Measurements from ENCODE around the gene CCDC148. TPM values are rescaled to one million over a fixed set of nuclear protein-coding genes. Genes with fewer than 3 reads are reported as not detected.

Gene CCDC148
- total RNA-seq, 1 donor from 2014 or later: 2.4 TPM

- FAIRE-seq: no peak
- Mint-ChIP-seq H3K36me3 (ENCODE audit: low read depth, unreplicated experiment) (peaks cover 3% of the 10 kb centered on the region), H3K27ac (ENCODE audit: unreplicated experiment) (no peak overlapping the region), H3K27me3 (ENCODE audit: low read depth, unreplicated experiment) (peaks cover 2% of the 10 kb centered on the region), H3K9me3 (ENCODE audit: unreplicated experiment) (no peaks in the 10 kb centered on the region), H3K4me3 (ENCODE audit: unreplicated experiment) (no peak overlapping the region), H3K4me1 (ENCODE audit: low read depth, unreplicated experiment) (peaks cover 2% of the 10 kb centered on the region)
- no peak for DNase-seq (ENCODE audit: low read depth)
- Histone ChIP-seq H3K27ac (ENCODE audit: low read depth, low read length) (no peak overlapping the region), H3K4me2 (ENCODE audit: low read length) (no peak overlapping the region), H3K9me3 (ENCODE audit: insufficient read depth, low read depth, low read length) (no peaks in the 10 kb centered on the region), H3K79me2 (ENCODE audit: insufficient read depth, low read length) (no peaks in the 10 kb centered on the region), H2AFZ (ENCODE audit: low read depth, low read length) (no peak overlapping the region), H3K27me3 (ENCODE audit: insufficient read depth, low read length) (no peaks in the 10 kb centered on the region), H3K4me1 (ENCODE audit: insufficient read depth, low read length) (no peaks in the 10 kb centered on the region), H3K36me3 (ENCODE audit: insufficient read depth, low read length) (no peaks in the 10 kb centered on the region), H3K4me3 (ENCODE audit: insufficient read depth, low read depth, low read length) (no peak overlapping the region), H3K9ac (ENCODE audit: low read length) (no peak overlapping the region), H4K20me1 (ENCODE audit: insufficient read depth, low read length) (no peaks in the 10 kb centered on the region)
- TF ChIP-seq CTCF (IDR thresholded peaks at IDR 0.05; ENCODE audit: insufficient read depth, low read depth, low read length): no peak
- no peak for TF ChIP-seq EZH2 (IDR thresholded peaks at IDR 0.05; ENCODE audit: insufficient read depth, low read length)
These were observed 235.2 kb downstream of the CCDC148 start for GRCh38 chr2:158221063-158222020.

- Histone ChIP-seq H3K4me1 (ENCODE audit: insufficient read depth, low read length) (no peaks in the 10 kb centered on the region), H3K4me3 (ENCODE audit: insufficient read depth, low read depth, low read length) (no peak overlapping the region), H3K79me2 (ENCODE audit: insufficient read depth, low read length) (no peaks in the 10 kb centered on the region), H2AFZ (ENCODE audit: low read depth, low read length) (no peak overlapping the region), H3K9ac (ENCODE audit: low read length) (no peak overlapping the region), H3K27ac (ENCODE audit: low read depth, low read length) (no peak overlapping the region), H3K27me3 (ENCODE audit: insufficient read depth, low read length) (no peaks in the 10 kb centered on the region), H4K20me1 (ENCODE audit: insufficient read depth, low read length) (no peaks in the 10 kb centered on the region), H3K4me2 (ENCODE audit: low read length) (no peak overlapping the region), H3K36me3 (ENCODE audit: insufficient read depth, low read length) (no peaks in the 10 kb centered on the region), H3K9me3 (ENCODE audit: insufficient read depth, low read depth, low read length) (no peaks in the 10 kb centered on the region)
- no peak for TF ChIP-seq CTCF (IDR thresholded peaks at IDR 0.05; ENCODE audit: insufficient read depth, low read depth, low read length)
- FAIRE-seq: no peak
- Mint-ChIP-seq H3K9me3 (ENCODE audit: unreplicated experiment) (no peaks in the 10 kb centered on the region), H3K27ac (ENCODE audit: unreplicated experiment) (no peak overlapping the region), H3K4me1 (ENCODE audit: low read depth, unreplicated experiment) (peaks cover 16% of the 10 kb centered on the region), H3K36me3 (ENCODE audit: low read depth, unreplicated experiment) (no peaks in the 10 kb centered on the region), H3K4me3 (ENCODE audit: unreplicated experiment) (no peak overlapping the region), H3K27me3 (ENCODE audit: low read depth, unreplicated experiment) (no peaks in the 10 kb centered on the region)
- no peak for DNase-seq (ENCODE audit: low read depth)
These were observed 239.0 kb downstream of the CCDC148 start for GRCh38 chr2:158217593-158217992.

- no peaks in the 10 kb centered on the region for H3K27me3 Mint-ChIP-seq (ENCODE audit: low read depth, unreplicated experiment)
- no peaks in the 10 kb centered on the region for H3K9me3 ChIP-seq (ENCODE audit: insufficient read depth, low read depth, low read length)
These were observed 242.1 kb downstream of the CCDC148 start for GRCh38 chr2:158214431-158214830.

More at GRCh38 chr2:158214431-158214830, 242.1 kb downstream of the CCDC148 start:
- Histone ChIP-seq H3K4me3 (ENCODE audit: insufficient read depth, low read depth, low read length) (no peak overlapping the region), H3K9ac (ENCODE audit: low read length) (no peak overlapping the region), H3K79me2 (ENCODE audit: insufficient read depth, low read length) (no peaks in the 10 kb centered on the region), H3K4me1 (ENCODE audit: insufficient read depth, low read length) (no peaks in the 10 kb centered on the region), H3K27me3 (ENCODE audit: insufficient read depth, low read length) (no peaks in the 10 kb centered on the region), H3K4me2 (ENCODE audit: low read length) (no peak overlapping the region), H3K27ac (ENCODE audit: low read depth, low read length) (no peak overlapping the region), H3K36me3 (ENCODE audit: insufficient read depth, low read length) (no peaks in the 10 kb centered on the region), H2AFZ (ENCODE audit: low read depth, low read length) (no peak overlapping the region), H4K20me1 (ENCODE audit: insufficient read depth, low read length) (no peaks in the 10 kb centered on the region)
- DNase-seq (ENCODE audit: low read depth): peak; percentile 31
- Mint-ChIP-seq H3K9me3 (ENCODE audit: unreplicated experiment) (no peaks in the 10 kb centered on the region), H3K4me3 (ENCODE audit: unreplicated experiment) (no peak overlapping the region), H3K27ac (ENCODE audit: unreplicated experiment) (no peak overlapping the region), H3K36me3 (ENCODE audit: low read depth, unreplicated experiment) (no peaks in the 10 kb centered on the region), H3K4me1 (ENCODE audit: low read depth, unreplicated experiment) (peaks cover 19% of the 10 kb centered on the region)
- no peak for FAIRE-seq
- TF ChIP-seq CTCF (IDR thresholded peaks at IDR 0.05; ENCODE audit: insufficient read depth, low read depth, low read length): no peak
- no peak for TF ChIP-seq EZH2 (IDR thresholded peaks at IDR 0.05; ENCODE audit: insufficient read depth, low read length)
